Esophagus (tissue), 2 donors: ENCODE results near the gene TYK2. TPM values are rescaled to one million over a fixed set of nuclear protein-coding genes. Genes with fewer than 3 reads are reported as not detected.
"Not testable (repeated sequence)": the region's sequence is repeated elsewhere in the genome, so short reads cannot be mapped to it uniquely, and the experiment has no call there.

Source experiments
- H3K27ac ChIP-seq, 2 donors: one replicate each; pipeline ENCODE4 v1.5.1; 2013; ENCODE audit warnings: low read depth in 2 of 2, mild to moderate bottlenecking in 2 of 2, inconsistent platforms in 1 of 2, low read length in 1 of 2, moderate library complexity in 1 of 2
- H3K27me3 ChIP-seq, 2 donors: one replicate each; pipeline ENCODE4 v1.6.1; 2013; ENCODE audit warnings: low read length in 2 of 2, control low read depth in 1 of 2, mild to moderate bottlenecking in 1 of 2; ENCODE audit not compliant: insufficient read depth in 2 of 2, control insufficient read depth in 1 of 2
- H3K36me3 ChIP-seq, 2 donors: one replicate each; pipeline ENCODE4 v1.6.1; 2013; ENCODE audit warnings: low read length in 1 of 2; ENCODE audit not compliant: control insufficient read depth in 2 of 2, insufficient read depth in 2 of 2
- H3K4me1 ChIP-seq, 2 donors: one replicate each; pipeline ENCODE4 v1.6.1; 2013; ENCODE audit warnings: low read length in 1 of 2; ENCODE audit not compliant: control insufficient read depth in 2 of 2, insufficient read depth in 2 of 2
- H3K4me3 ChIP-seq, 2 donors: one replicate each; pipeline ENCODE4 v1.5.1; 2013; ENCODE audit warnings: low read length in 2 of 2, mild to moderate bottlenecking in 2 of 2, low read depth in 1 of 2, moderate library complexity in 1 of 2
- H3K9me3 ChIP-seq, 2 donors: one replicate each; pipeline ENCODE4 v1.6.1; 2013; ENCODE audit warnings: mild to moderate bottlenecking in 2 of 2, low read depth in 1 of 2, low read length in 1 of 2, moderate library complexity in 1 of 2; ENCODE audit not compliant: control insufficient read depth in 2 of 2, insufficient read depth in 1 of 2
- WGBS, 2 donors: extraction: QIAGEN DNeasy Blood & Tissue Kit; methylation state at CpG; one replicate each; pipeline ENCODE4 v1.1.7; 2013; 5-methylcytosine and 5-hydroxymethylcytosine counted together
- polyA plus RNA-seq, 2 donors: library from polyadenylated mRNA; stranded (reverse); fragments of 200-250 nt; gene quantifications; one replicate each; pipeline ENCODE4 v1.2.3, GENCODE V29; 2013
- donor health status: healthy with polysubstance abuse.
- donor health status: Bipolar disorder and iron deficiency.

Gene TYK2
- polyA plus RNA-seq, 2 donors: 56.2 to 96.8 TPM

DNA sequence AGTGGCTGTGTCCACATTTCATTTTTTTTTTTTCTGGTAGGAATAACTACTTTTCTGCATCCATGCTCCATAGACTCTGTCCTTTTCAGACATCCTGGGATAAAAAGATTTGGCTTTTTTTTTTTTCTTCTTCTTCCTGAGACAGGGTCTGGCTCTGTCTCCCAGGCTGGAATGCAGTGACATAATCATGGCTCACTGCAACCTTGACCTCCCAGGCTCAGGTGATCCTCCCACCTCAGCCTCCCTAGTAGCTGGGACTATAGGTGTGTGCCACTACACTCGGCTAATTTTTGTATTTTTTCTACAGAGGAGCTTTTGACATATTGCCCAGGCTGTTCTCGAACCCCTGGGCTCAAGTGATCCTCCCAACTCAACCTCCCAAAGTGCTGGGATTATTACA, 36.9 kb downstream of the TYK2 start:
- WGBS, 2 donors: 74 to 77% methylated on average over 2 of the region's 2 CpGs
- Histone ChIP-seq H3K4me1 (peaks cover 0 to 3% of the 10 kb centered on the region in 2 donors), H3K36me3 (no peaks in the 10 kb centered on the region), H3K4me3 (no peak overlapping the region), H3K27ac (no peak overlapping the region), H3K9me3 (no peaks in the 10 kb centered on the region), H3K27me3 (no peaks in the 10 kb centered on the region)

DNA sequence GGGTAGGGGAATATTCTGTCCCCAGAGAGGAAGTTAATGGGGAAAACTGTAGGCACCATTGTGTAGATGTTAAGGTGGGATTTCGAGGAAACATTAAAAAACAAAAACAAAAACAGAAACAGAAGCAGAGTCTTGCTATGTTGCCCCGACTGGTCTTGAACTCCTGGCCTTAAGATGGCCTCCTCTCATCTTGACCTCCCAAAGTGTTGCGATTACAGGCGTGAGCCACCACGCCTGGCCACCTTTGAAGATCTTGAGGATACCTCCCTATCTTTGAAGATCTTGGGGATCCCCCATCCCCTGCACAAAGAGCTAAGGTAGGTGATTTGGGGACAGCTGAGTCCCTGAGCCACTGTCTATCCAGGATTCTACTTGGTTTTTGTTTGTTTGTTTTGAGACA, 40.4 kb downstream of the TYK2 start:
- WGBS, 2 donors: 85 to 86% methylated on average over 5 of the region's 5 CpGs
- Histone ChIP-seq H3K4me3 (no peak overlapping the region), H3K9me3 (no peaks in the 10 kb centered on the region), H3K36me3 (no peaks in the 10 kb centered on the region), H3K27ac (no peak overlapping the region), H3K27me3 (no peaks in the 10 kb centered on the region), H3K4me1 (peaks cover 0 to 3% of the 10 kb centered on the region in 2 donors)

DNA sequence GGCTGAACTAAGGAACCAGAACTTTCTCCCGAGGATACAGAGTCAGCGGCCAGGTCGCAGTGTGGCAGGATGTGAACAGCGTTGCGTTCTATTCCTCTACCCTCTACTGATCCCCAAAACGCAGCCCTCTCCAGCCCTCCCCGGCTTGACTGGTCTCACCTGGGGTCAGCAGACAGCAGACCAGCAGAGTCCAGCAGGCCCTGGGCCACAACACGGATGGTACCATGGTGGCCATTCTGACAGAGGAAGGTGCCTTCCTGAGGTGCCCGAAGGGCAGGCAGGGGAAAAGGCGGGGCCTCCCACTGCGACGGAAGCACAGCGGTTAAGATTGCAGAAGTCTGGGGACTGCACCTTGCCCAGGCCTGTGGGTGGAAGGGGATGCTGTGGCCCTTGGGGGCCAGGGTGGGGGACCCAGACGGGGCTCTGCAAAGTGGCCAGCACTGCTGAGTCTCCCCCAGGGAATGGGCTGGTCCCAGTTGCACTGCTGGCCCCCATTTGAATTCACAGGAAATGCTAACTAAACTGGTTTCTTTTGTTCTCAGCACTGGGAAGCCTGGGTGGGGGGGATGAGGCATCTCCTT, 40.9 kb downstream of the TYK2 start, which contains the start of gene ICAM3:
Gene ICAM3, minus strand, starts transcription at position 245 of the 581 bp plus-strand sequence. Its CDS starts 10 bp downstream, at position 235.
- peaks cover under 1 to 3% of the 10 kb centered on the region in 2 donors for H3K4me1 ChIP-seq
- no peaks in the 10 kb centered on the region for H3K27me3 ChIP-seq
- no peaks in the 10 kb centered on the region for H3K9me3 ChIP-seq
- H3K27ac ChIP-seq: no peak within 1 kb of the TSS
- no peaks in the 10 kb centered on the region for H3K36me3 ChIP-seq
- H3K4me3 ChIP-seq: peak within 1 kb of the TSS; percentile 22 to 33
- WGBS, 2 donors: 59 to 63% methylated on average over 12 to 14 of the region's 14 CpGs

DNA sequence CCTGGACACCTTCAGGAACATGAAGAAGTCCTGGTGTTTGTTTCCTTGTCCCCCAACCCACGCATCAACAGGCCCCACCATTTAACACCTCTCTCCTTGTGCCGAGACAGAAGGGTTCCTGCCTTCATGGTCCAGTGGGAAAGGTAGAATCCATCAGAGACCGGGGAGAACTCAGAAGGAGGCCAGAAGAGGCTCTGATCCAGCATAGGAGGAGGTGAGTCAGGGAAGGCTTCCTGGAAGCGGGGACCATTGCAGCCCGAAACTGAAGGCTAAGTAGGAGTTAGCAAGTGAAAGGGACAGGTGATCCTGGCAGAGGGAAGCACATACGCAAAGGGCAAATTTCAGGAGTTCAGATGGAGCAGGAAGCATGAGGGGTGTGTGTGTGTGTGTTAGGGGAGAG, 41.4 kb downstream of the TYK2 start:
- 76% methylated on average over 6 of the region's 6 CpGs for WGBS, 2 donors
- peak overlapping the region; percentile 22 to 33 for H3K4me3 ChIP-seq

DNA sequence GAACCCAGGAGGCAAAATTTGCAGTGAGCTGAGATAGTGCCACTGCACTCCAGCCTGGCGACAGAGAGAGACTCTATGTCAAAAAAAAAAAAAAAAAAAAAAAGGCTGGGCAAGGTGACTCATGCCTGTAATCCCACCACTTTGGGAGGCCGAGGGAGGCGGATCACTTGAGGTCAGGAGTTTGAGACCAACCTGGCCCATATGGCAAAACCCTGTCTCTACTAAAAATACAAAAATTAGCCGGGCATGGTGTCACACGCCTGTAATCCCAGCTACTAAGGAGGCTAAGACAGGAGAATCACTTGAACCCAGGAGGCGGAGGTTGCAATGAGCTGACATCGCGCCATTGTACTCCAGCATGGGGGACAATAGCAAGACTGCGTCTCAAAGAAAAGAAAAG, 43.6 kb downstream of the TYK2 start:
- H3K27me3 ChIP-seq, H3K27ac ChIP-seq, H3K36me3 ChIP-seq, H3K9me3 ChIP-seq, H3K4me3 ChIP-seq: not testable (repeated sequence)
- WGBS, 2 donors: 88 to 91% methylated on average over 9 of the region's 9 CpGs
- H3K4me1 ChIP-seq: peaks cover 7 to 14% of the 10 kb centered on the region in 2 donors

More for the DNA sequence above, 41.4 kb downstream of the TYK2 start:
- peaks cover 3 to 5% of the 10 kb centered on the region in 2 donors for H3K4me1 ChIP-seq
- no peaks in the 10 kb centered on the region for H3K27me3 ChIP-seq
- no peak overlapping the region for H3K27ac ChIP-seq
- no peaks in the 10 kb centered on the region for H3K36me3 ChIP-seq
- no peaks in the 10 kb centered on the region for H3K9me3 ChIP-seq

DNA sequence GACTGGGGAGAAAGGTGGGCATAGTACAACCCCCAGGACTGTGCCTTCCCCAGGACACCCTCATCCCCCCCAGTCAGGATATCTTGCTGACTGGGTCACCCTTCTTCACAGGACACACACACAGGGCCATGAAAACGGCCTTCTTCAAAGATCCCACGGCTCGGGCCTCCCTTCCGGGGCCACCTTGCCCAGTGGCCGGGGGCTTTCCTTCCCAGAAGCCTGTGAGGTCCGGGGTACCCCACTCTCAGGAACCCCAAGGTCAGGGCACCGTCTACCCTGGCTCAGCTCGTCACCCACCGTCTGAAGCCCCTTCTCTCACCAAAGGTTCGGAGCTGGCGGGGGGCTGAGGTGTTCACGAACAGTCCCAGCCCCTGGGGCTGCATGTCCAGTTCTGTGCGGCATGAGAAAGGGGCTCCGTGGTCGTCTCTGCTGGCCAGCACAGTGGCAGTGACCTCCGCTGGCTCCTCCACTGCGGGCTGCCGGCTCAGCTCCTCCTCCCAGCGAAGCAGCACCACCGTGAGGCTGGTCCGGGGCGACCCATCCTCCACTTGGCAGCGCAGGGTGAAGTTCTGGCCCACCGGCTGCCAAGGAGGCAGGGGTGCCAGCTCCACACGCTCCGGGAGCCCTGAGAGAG, 44.9 kb downstream of the TYK2 start:
- 65 to 68% methylated on average over 26 of the region's 26 CpGs for WGBS, 2 donors
- H3K27me3 ChIP-seq: no peaks in the 10 kb centered on the region
- H3K4me1 ChIP-seq: peaks cover 7 to 14% of the 10 kb centered on the region in 2 donors
- no peaks in the 10 kb centered on the region for H3K9me3 ChIP-seq
- H3K27ac ChIP-seq: no peak overlapping the region
- peaks cover 0 to under 1% of the 10 kb centered on the region in 2 donors for H3K36me3 ChIP-seq
- H3K4me3 ChIP-seq: peak overlapping the region in 1 of 2 donors; percentile 78

DNA sequence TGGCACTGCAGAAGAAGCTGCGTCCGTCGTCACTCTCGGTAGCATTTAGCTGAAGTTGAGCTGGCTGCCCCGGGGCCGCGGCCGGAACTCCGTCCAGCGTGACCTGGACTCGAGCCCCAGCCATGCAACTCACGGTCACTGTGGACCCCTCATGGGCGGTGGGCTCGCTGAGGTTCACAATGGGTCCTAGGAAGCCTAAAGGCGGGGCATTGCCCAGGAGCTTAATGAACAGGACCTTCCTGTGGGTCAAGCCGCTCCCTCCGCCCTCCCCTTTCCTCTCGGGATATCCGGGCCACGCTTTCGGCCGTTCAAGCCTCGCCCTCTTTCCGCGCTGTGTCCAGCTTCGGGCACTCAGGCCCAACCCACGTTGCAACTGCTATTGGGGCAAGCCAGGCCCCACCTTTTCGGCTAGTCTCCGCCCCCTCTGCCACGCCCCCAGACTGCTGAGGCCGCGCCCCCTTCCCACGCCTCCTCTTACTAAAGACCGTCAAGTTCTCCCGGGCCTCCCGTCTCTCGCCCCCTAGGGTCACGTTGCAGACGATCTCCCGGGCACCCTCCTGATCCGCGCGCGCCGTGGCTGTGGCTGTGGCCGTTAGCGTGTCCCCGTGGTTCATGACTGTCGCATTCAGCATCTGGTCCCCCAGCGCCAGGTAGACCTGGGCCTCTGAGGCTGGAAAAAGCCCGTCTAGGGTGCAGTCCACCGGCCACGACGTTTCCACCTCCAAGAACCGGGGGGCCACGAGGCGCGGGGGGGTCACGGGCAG, 45.6 kb downstream of the TYK2 start:
- peaks cover 7 to 14% of the 10 kb centered on the region in 2 donors for H3K4me1 ChIP-seq
- no peaks in the 10 kb centered on the region for H3K27me3 ChIP-seq
- no peaks in the 10 kb centered on the region for H3K9me3 ChIP-seq
- WGBS, 2 donors: 16% methylated on average over 59 of the region's 59 CpGs
- H3K27ac ChIP-seq: peak overlapping the region; percentile 79 to 92
- H3K4me3 ChIP-seq: peak overlapping the region; percentile 78 to 95
- peaks cover 0 to 5% of the 10 kb centered on the region in 2 donors for H3K36me3 ChIP-seq

DNA sequence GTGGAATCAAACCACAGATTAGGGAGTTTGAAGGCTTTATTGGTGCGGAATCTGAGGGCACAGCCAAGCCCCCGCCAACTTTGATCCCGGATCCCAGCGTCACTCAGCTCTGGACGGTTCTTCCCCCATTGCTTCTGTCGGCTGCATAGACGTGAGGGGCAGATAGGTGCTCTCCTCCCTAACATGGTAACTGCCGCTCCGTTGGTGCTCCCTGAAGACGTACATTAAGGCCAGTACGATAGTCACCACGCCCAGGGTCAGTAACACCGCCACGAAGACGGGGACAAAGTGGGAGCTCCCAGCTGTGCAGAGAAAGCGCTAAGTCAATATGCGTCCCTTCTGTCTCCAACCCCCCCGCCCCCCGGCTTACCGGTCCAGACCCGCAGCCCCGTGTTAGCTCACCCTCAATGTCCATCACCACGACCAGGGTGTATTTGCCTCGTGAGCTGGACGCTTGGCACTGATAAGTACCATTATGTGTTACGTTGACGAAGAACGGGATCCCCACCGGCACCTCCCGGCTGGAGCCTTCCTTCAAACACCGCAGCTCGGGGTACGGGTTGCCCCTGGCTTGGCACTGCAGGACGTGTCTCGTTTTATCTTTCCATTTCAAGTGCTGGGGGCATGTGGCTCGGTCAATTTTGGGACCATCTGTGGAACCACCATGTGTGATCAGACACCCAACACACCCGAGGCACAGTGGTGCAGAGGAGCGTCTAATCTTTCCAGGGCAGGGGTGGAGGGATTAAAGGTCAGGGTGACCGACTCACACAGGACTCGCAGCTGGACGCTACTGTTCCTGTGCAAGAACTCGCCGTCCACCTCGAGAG, 46.4 kb downstream of the TYK2 start:
- Histone ChIP-seq H3K36me3 (peaks cover 0 to 7% of the 10 kb centered on the region in 2 donors), H3K4me3 (peak overlapping the region; percentile 78 to 95), H3K9me3 (no peaks in the 10 kb centered on the region), H3K27ac (peak overlapping the region; percentile 79 to 92), H3K4me1 (peaks cover 4 to 14% of the 10 kb centered on the region in 2 donors), H3K27me3 (no peaks in the 10 kb centered on the region)
- WGBS, 2 donors: 12 to 16% methylated on average over 44 of the region's 44 CpGs
